Thyroid gland (tissue), 4 donors: ENCODE data around the gene SSX2IP. TPM values are rescaled to one million over a fixed set of nuclear protein-coding genes. Genes with fewer than 3 reads are reported as not detected.
"Not testable (repeated sequence)": the region's sequence is repeated elsewhere in the genome, so short reads cannot be mapped to it uniquely, and the experiment has no call there.

ENCODE experiments used
- DNase-seq, 2 donors: peaks; one replicate each; pipeline ENCODE4 v3.0.0-alpha.2; 2019
- H3K27ac ChIP-seq, 3 donors: fragments of 200-600 bp; sonication (generic); 1 replicate in 2 of 3; 2 replicates in 1 of 3; pipeline ENCODE4 v1.5.1; 2016 to 2019; ENCODE audit warnings: mild to moderate bottlenecking in 1 of 3, moderate library complexity in 1 of 3
- H3K27me3 ChIP-seq: fragments of 200-600 bp; sonication (generic); one replicate; pipeline ENCODE4 v1.5.1; 2019
- H3K36me3 ChIP-seq, 2 donors: fragments of 200-600 bp; sonication (generic); one replicate each; pipeline ENCODE4 v1.5.1; 2016 to 2019
- H3K4me1 ChIP-seq, 2 donors: fragments of 200-600 bp; sonication (generic); one replicate each; pipeline ENCODE4 v1.5.1; 2017 to 2019
- H3K4me3 ChIP-seq, 3 donors: fragments of 200-600 bp; sonication (generic); replicated peaks in 1 of 3; 1 replicate in 2 of 3; 2 replicates in 1 of 3; pipeline ENCODE4 v1.5.1; 2016; ENCODE audit warnings: mild to moderate bottlenecking in 1 of 3
- H3K9me3 ChIP-seq: fragments of 200-600 bp; sonication (generic); one replicate; pipeline ENCODE4 v1.5.1; 2017
- CTCF ChIP-seq, 6 experiments: fragments of 200-600 bp in 3 of 6; fragments of 450-650 bp in 3 of 6; sonication (generic) in 3 of 6; IDR thresholded peaks; one replicate each; pipeline ENCODE4 v1.5.1; 2016 to 2019; ENCODE audit warnings: antibody characterized with exemption in 6 of 6, mild to moderate bottlenecking in 2 of 6, inconsistent platforms in 1 of 6, moderate library complexity in 1 of 6
- POLR2A ChIP-seq, 2 donors: fragments of 450-650 bp; IDR thresholded peaks; one replicate each; pipeline ENCODE4 v1.6.1; 2017; ENCODE audit warnings: antibody characterized with exemption in 2 of 2, mild to moderate bottlenecking in 2 of 2, moderate library complexity in 1 of 2
- WGBS, 2 donors: methylation state at CpG; one replicate each; pipeline ENCODE4 v1.1.5; 2017; 5-methylcytosine and 5-hydroxymethylcytosine counted together
- intact Hi-C: fragments of 100-400 bp; cut with DNase I; formaldehyde crosslinking; loops from one replicate; pipeline ENCODE4 v1.15.1; 2023
- total RNA-seq, 4 donors: library from RNA; depleted of rRNA; stranded (reverse); fragments of >200 nt; gene quantifications; one replicate each; pipeline ENCODE4 v1.2.3, GENCODE V29; 2016

The SSX2IP gene
- total RNA-seq, 4 donors from 2014 or later, result 9.0 to 11.4 (median 9.5) TPM

- TF ChIP-seq POLR2A (IDR thresholded peaks at IDR 0.05), result no peak
- TF ChIP-seq CTCF (IDR thresholded peaks at IDR 0.05), result no peak
- no peak overlapping the region for H3K27ac ChIP-seq
- H3K27me3 ChIP-seq, result no peaks in the 10 kb centered on the region
- intact Hi-C loops, result no loop called here
- no peaks in the 10 kb centered on the region for H3K9me3 ChIP-seq
- DNase-seq, result no peak
- no peaks in the 10 kb centered on the region for H3K36me3 ChIP-seq
- no peak overlapping the region for H3K4me3 ChIP-seq
- no peaks in the 10 kb centered on the region for H3K4me1 ChIP-seq
These were observed 46.2 kb upstream of the SSX2IP start for GRCh38 chr1:84736445-84736844.

- intact Hi-C loops, result no loop called here
- Histone ChIP-seq H3K36me3 (no peaks in the 10 kb centered on the region), H3K9me3 (no peaks in the 10 kb centered on the region), H3K27me3 (no peaks in the 10 kb centered on the region), H3K27ac (no peak overlapping the region), H3K4me3 (no peak overlapping the region), H3K4me1 (no peaks in the 10 kb centered on the region)
- 79 to 84% methylated on average over 1 of the region's 1 CpG for WGBS, 2 donors
- no peak for TF ChIP-seq CTCF (IDR thresholded peaks at IDR 0.05)
- TF ChIP-seq POLR2A (IDR thresholded peaks at IDR 0.05), result no peak
- no peak for DNase-seq
These were observed 45.2 kb upstream of the SSX2IP start for GRCh38 chr1:84735483-84735882.

DNA sequence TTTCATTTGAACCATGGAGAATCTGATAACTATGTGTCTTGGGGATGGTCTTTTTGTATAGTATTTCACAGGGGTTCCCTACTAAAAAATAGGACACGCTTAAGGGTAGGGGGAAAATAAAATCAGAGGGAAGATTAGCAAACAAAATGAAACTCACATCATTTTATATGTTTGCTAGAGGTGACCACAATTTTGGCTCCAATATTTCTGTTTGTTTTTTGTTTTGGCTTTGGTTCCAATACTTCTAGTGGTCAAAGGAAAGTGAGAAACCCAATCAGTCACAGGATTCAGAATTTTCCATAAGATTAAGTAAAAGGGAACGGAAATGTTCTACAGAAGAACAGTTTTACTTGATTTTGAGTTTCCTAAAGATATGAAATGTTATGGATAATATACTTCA is 42.3 kb upstream of the SSX2IP start:
- WGBS, 2 donors, result 90 to 94% methylated on average over 2 of the region's 2 CpGs
- H3K36me3 ChIP-seq, result no peaks in the 10 kb centered on the region
- no peak overlapping the region for H3K4me3 ChIP-seq
- no peaks in the 10 kb centered on the region for H3K4me1 ChIP-seq
- no peaks in the 10 kb centered on the region for H3K9me3 ChIP-seq
- TF ChIP-seq CTCF (IDR thresholded peaks at IDR 0.05), result no peak
- no peak for TF ChIP-seq POLR2A (IDR thresholded peaks at IDR 0.05)
- DNase-seq, result no peak
- H3K27me3 ChIP-seq, result no peaks in the 10 kb centered on the region
- intact Hi-C loops, result no loop called here
- no peak overlapping the region for H3K27ac ChIP-seq

- no peak for DNase-seq
- Histone ChIP-seq H3K27ac (no peak overlapping the region), H3K9me3 (no peaks in the 10 kb centered on the region), H3K4me1 (no peaks in the 10 kb centered on the region), H3K36me3 (no peaks in the 10 kb centered on the region), H3K4me3 (no peak overlapping the region), H3K27me3 (no peaks in the 10 kb centered on the region)
- no peak for TF ChIP-seq POLR2A (IDR thresholded peaks at IDR 0.05)
- TF ChIP-seq CTCF (IDR thresholded peaks at IDR 0.05), result no peak
- intact Hi-C loops, result no loop called here
These were observed 41.3 kb upstream of the SSX2IP start for GRCh38 chr1:84731519-84731918.

DNA sequence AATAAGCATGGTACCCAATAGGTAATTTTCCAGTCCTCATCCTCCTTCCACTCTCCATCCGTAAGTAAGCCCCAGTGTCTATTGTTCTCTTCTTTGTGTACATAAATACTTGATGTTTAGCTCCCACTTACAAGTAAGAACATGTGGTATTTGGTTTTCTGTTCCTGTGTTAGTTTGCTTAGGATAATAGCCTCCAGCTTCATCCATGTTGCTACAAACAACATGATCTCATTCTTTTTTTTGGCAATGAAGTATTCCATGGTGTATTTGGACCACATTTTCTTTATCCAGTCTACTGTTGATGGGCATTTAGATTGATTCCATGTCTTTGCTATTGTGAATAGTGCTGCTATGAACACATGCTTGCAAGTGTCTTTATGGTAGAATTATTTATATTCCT is 37.5 kb upstream of the SSX2IP start:
- H3K27ac ChIP-seq, intact Hi-C loops, H3K9me3 ChIP-seq, H3K27me3 ChIP-seq, H3K4me1 ChIP-seq, H3K36me3 ChIP-seq, DNase-seq, H3K4me3 ChIP-seq: not testable (repeated sequence)
- WGBS, 2 donors, result 79 to 82% methylated on average over 1 of the region's 1 CpG
